ENCODE data around the gene COPS3. TPM values are rescaled to one million over a fixed set of nuclear protein-coding genes. Genes with fewer than 3 reads are reported as not detected.

COPS3 gene
- total and polyA plus RNA-seq, 2 of the 8 experiments (the other 6 are each of a cell fraction or from before 2014, with no cell fraction given) = 82.9 to 110 TPM

GRCh38 chr17:17295141-17295540 lies 14.1 kb upstream of the COPS3 start:
- H3K9me3 ChIP-seq (ENCODE audit: insufficient read depth in 2 of 2, low read depth in 1 of 2, low read length in 1 of 2) = no peaks in the 10 kb centered on the region
- POLR2A ChIA-PET (ENCODE audit: partially characterized antibody) = interaction anchor here (0.5 to 1.6 kb wide), 2 partner anchors 10 to 88 kb away, joined by 3 read pairs; no protein-coding TSS in a partner anchor
- H2BK12ac ChIP-seq (ENCODE audit: low read depth, low read length) = no peak overlapping the region
- H4K91ac ChIP-seq (replicated peaks; ENCODE audit: insufficient read length, low read length) = no peak overlapping the region
- H2BK20ac ChIP-seq (ENCODE audit: low read length) = no peak overlapping the region
- no peaks in the 10 kb centered on the region for H3K36me3 ChIP-seq (ENCODE audit: control insufficient read depth in 2 of 4, insufficient read depth in 4 of 4, low read length in 3 of 4)
- H3K79me1 ChIP-seq (ENCODE audit: low read depth, low read length) = no peaks in the 10 kb centered on the region
- H3K23ac ChIP-seq (ENCODE audit: insufficient read length) = no peak overlapping the region
- H4K8ac ChIP-seq (ENCODE audit: extremely low read depth, insufficient read depth, low read length) = no peak overlapping the region
- H4K5ac ChIP-seq (ENCODE audit: insufficient read length, low read depth, low read length) = no peak overlapping the region
- no peak overlapping the region for H3K4me3 ChIP-seq (ENCODE audit: extremely low read depth in 1 of 4, insufficient read depth in 2 of 4, low read depth in 3 of 4, low read length in 4 of 4)
- CTCF ChIA-PET (ENCODE audit: partially characterized antibody) = interaction anchor here (0.6 kb wide), 1 partner anchor 106 kb away, joined by 3 read pairs; no protein-coding TSS in a partner anchor
- no peak overlapping the region for H2BK120ac ChIP-seq (replicated peaks; ENCODE audit: low read depth, low read length)
- no peak overlapping the region for H3K4me2 ChIP-seq (ENCODE audit: insufficient read depth in 1 of 2, low read depth in 2 of 2, low read length in 2 of 2)
- H3K4ac ChIP-seq (replicated peaks; ENCODE audit: insufficient read length, low read depth, low read length) = no peak overlapping the region
- no peak overlapping the region for H2AK5ac ChIP-seq (ENCODE audit: low read depth, low read length)
- H3K14ac ChIP-seq (ENCODE audit: insufficient read length) = no peak overlapping the region
- H3K4me1 ChIP-seq (replicated peaks in 1 of 4; ENCODE audit: control insufficient read depth in 3 of 4, insufficient read depth in 4 of 4, low read length in 3 of 4) = no peaks in the 10 kb centered on the region; a peak in 1 of 7 replicates
- no peak overlapping the region for H2AFZ ChIP-seq (ENCODE audit: low read length)
- no peak overlapping the region for H3K27ac ChIP-seq (ENCODE audit: low read depth, low read length)
- FAIRE-seq (no peak), DNase-seq (ENCODE audit: low read depth in 1 of 2, low spot score in 2 of 2) (no peak)
- H3K18ac ChIP-seq (ENCODE audit: extremely low read depth, low read length) = no peak overlapping the region
- 94% methylated on average over 4 of the region's 4 CpGs; no CpG with 5 or more reads in 1 of the 2 experiments for WGBS, 2 experiments (ENCODE audit: extremely low coverage in 1 of 2, insufficient coverage in 1 of 2, insufficient read length in 1 of 2, insufficient replicate concordance in 2 of 2, low coverage in 1 of 2, low lambda C conversion rate in 2 of 2, missing lambda C conversion rate in 1 of 2)
- H2BK15ac ChIP-seq (ENCODE audit: low read length) = no peak overlapping the region
- H3K27me3 ChIP-seq (replicated peaks in 1 of 4; ENCODE audit: control insufficient read depth in 3 of 4, extremely low read depth in 1 of 4, insufficient read depth in 3 of 4, low read length in 3 of 4) = no peaks in the 10 kb centered on the region
- H3K56ac ChIP-seq (replicated peaks; ENCODE audit: insufficient read length, low read depth, low read length) = no peak overlapping the region
- H3K9ac ChIP-seq (replicated peaks in 1 of 4; ENCODE audit: extremely low read depth in 1 of 4, low read depth in 3 of 4, low read length in 3 of 4) = no peak overlapping the region
- no peak overlapping the region for H2BK5ac ChIP-seq (ENCODE audit: low read depth, low read length)
- H3K23me2 ChIP-seq (ENCODE audit: low read depth, low read length) = no peaks in the 10 kb centered on the region; the same call in 1 of the 2 replicates
- H3K79me2 ChIP-seq (ENCODE audit: control insufficient read depth in 1 of 2, insufficient read depth in 2 of 2, low read length in 2 of 2) = no peaks in the 10 kb centered on the region
- H4K20me1 ChIP-seq (replicated peaks in 1 of 2; ENCODE audit: control insufficient read depth in 1 of 2, insufficient read depth in 2 of 2, low read length in 2 of 2) = no peaks in the 10 kb centered on the region
- TF ChIP-seq NRF1 (IDR thresholded peaks at IDR 0.05; ENCODE audit: low read depth, low read length) = no peak
- TF ChIP-seq SUZ12 (IDR thresholded peaks at IDR 0.05; ENCODE audit: low read length) = no peak
- TF ChIP-seq KDM1A (IDR thresholded peaks at IDR 0.05; ENCODE audit: borderline replicate concordance, low read length) = no peak
- TF ChIP-seq CTCF (IDR thresholded peaks at IDR 0.05; ENCODE audit: control extremely low read depth in 1 of 3, insufficient read depth in 1 of 3, low read depth in 1 of 3, low read length in 3 of 3) = no peak
- no peak for TF ChIP-seq SIRT6 (IDR thresholded peaks at IDR 0.05; ENCODE audit: low read length)
